Measurements from ENCODE around the gene IL36RN.
"Not testable (repeated sequence)": the region's sequence is repeated elsewhere in the genome, so short reads cannot be mapped to it uniquely, and the experiment has no call there.

DNA sequence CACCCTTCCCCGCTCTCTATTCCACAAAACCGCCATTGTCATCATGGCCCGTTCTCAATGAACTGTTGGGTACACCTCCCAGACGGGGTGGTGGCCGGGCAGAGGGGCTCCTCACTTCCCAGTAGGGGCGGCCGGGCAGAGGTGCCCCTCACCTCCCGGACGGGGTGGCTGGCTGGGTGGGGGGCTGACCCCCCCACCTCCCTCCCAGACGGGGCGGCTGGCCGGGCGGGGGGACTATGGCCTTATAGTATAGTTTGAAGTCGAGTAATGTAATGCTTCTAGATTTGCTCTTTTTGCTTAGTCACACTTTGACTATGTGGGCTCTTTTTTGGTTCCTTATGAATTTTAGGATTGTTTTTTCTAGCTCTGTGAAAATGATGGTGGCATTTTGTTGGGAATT, 37.3 kb downstream of the IL36RN start:
- TF ChIP-seq EZH2 (IDR thresholded peaks at IDR 0.05; ENCODE audit: borderline replicate concordance, low read length) = not testable (repeated sequence)
- TF ChIP-seq, protein P1, sequence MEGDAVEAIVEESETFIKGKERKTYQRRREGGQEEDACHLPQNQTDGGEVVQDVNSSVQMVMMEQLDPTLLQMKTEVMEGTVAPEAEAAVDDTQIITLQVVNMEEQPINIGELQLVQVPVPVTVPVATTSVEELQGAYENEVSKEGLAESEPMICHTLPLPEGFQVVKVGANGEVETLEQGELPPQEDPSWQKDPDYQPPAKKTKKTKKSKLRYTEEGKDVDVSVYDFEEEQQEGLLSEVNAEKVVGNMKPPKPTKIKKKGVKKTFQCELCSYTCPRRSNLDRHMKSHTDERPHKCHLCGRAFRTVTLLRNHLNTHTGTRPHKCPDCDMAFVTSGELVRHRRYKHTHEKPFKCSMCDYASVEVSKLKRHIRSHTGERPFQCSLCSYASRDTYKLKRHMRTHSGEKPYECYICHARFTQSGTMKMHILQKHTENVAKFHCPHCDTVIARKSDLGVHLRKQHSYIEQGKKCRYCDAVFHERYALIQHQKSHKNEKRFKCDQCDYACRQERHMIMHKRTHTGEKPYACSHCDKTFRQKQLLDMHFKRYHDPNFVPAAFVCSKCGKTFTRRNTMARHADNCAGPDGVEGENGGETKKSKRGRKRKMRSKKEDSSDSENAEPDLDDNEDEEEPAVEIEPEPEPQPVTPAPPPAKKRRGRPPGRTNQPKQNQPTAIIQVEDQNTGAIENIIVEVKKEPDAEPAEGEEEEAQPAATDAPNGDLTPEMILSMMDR (conservative IDR thresholded peaks at IDR 0.05 in 1 of 2, IDR thresholded peaks at IDR 0.05 in 1 of 2; ENCODE audit: extremely low read depth in 1 of 2, insufficient read depth in 1 of 2, low read depth in 1 of 2, low read length in 2 of 2) = not testable (repeated sequence)

Data from mammary epithelial cell (primary cell).